HG03460 (cell line): ENCODE measurements around the gene OSBPL10.
"Not testable (repeated sequence)": the region's sequence is repeated elsewhere in the genome, so short reads cannot be mapped to it uniquely, and the experiment has no call there.

ENCODE experiments used
- ATAC-seq: cut with Tn5 transposase; IDR thresholded peaks from one replicate; pipeline ENCODE4 v1.9.1; 2021; ENCODE audit not compliant: unreplicated experiment

Gene OSBPL10, protein sequence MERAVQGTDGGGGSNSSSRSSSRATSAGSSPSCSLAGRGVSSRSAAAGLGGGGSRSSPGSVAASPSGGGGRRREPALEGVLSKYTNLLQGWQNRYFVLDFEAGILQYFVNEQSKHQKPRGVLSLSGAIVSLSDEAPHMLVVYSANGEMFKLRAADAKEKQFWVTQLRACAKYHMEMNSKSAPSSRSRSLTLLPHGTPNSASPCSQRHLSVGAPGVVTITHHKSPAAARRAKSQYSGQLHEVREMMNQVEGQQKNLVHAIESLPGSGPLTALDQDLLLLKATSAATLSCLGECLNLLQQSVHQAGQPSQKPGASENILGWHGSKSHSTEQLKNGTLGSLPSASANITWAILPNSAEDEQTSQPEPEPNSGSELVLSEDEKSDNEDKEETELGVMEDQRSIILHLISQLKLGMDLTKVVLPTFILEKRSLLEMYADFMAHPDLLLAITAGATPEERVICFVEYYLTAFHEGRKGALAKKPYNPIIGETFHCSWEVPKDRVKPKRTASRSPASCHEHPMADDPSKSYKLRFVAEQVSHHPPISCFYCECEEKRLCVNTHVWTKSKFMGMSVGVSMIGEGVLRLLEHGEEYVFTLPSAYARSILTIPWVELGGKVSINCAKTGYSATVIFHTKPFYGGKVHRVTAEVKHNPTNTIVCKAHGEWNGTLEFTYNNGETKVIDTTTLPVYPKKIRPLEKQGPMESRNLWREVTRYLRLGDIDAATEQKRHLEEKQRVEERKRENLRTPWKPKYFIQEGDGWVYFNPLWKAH

DNA sequence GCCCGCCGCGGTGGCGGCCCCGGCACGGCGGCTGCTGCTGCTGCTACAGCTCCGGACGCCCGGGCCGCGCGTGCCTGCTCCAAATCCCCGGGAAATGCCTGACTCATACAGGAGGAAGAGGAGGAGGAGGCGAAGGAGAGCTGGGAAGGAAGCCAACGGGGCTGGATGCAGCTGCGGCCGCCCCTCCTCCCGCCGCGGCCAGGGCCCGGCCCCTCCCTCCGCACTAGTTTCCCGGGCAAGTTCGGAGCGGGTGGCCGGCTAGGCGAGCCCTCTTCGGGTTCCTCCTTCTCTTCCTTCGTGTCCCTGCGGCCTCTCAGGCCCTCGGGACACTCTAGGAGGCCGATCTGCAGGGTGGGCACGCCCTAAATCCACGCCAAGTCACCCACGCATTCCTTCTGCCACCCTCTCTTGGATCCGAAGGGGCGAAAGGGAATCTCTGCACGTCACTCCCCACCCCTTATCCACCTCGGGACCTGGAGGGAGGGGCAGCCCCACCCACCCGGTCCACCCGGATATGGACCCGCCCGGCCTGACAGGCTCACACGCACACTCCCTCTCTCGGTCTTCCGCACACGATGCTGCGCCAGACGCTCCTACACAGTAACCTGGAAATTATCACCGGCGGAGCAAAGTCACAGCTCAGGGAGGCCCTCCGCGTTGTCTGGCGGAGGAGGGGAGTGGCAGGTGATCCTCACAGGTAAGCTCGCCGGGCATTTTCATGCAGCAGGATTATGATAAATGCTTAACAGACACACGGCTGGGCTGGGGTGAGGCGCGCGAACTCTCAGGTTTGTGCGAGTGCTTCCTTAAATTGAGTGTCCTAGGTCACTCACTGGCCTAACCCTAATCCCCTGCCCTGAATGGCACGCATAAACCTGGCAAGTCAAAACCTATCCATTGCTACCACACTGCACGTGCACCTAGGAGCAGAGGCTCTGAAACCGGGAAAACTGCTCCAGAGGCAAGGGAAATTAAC, at the start of gene OSBPL10, which contains the start of gene ZNF860:
OSBPL10 (minus strand) TSS at position 57 of the 976 bp plus-strand sequence. CDS start 83 bp downstream, outside the sequence.
ZNF860 (plus strand) TSS at position 545 of the 976 bp plus-strand sequence. CDS start 7,330 bp downstream, outside the sequence.
- ATAC-seq = no peak

DNA sequence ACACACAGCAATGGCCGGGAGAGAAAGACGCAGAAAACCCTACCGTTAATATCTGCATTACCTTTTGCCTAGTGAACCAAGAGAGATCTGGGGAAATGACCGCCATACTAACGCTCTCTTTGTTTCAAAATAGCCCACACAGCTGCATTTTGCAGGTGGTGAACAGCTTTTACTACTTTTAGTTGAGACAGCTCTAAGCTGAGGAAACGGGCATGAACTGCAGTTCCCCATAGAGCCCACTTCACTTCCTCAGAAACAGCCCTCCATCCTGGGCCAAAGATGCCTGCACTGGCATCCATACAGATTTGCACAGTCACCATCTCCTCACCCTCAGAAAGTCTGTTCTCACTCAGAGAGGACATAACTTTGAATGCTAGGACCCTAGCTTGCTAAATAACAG, 45.5 kb upstream of the OSBPL10 start:
- no peak for ATAC-seq

DNA sequence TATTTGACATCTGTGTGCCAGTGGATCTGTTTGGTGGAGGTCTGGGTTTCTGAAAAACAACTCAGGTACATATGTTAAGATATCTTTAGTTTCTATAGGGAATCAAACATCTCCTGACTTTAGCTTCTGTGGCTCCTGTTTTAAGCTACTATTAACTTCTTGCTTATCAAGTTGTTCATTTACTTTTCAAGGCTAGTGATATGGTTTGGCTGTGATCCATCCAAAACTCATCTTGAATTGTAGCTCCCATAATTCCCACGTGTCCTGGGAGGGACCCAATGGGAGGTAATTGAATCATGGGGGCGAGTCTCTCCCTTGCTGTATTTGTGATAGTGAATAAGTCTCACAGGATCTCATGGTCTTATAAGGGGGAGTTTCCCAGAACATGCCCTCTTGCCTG, 41.9 kb upstream of the OSBPL10 start:
- ATAC-seq = no peak

DNA sequence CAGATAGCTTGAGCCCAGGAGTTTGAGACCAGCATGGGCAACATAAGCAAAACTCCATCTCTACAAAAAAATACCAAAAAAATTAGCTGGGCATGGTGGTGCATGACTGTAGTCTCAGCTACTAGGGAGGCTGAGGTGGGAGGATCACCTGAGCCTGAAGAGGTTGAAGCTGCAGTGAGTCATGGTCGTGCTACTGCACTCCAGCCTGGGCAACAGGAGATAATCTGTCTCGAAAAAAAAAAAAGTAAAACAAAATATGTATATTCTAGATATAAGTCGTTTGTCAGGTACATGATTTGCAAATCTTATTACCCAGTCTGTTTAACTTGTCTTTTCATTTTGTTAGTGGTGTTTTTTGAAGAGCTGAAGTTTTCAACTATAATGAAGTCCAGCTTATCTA, 40.7 kb upstream of the OSBPL10 start:
- ATAC-seq = no peak

DNA sequence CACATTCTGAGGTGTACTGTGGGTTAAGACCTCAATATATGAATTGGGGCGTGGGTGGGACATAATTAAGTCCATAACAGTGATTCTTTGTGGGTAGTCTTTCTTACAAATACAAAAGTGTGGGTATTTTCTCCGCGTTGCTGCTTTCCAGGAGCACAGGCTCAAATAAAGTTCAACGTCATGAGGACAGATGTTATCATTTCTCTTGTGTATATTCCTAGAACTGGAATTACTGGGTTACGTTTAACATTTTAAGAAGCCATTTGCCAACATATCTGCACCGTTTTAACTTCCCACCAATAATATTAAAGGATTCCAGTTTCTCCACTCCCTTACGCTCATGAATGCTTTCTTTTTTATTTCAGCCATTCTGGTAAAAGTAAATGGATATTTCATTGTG, 40.1 kb upstream of the OSBPL10 start:
- no peak for ATAC-seq

DNA sequence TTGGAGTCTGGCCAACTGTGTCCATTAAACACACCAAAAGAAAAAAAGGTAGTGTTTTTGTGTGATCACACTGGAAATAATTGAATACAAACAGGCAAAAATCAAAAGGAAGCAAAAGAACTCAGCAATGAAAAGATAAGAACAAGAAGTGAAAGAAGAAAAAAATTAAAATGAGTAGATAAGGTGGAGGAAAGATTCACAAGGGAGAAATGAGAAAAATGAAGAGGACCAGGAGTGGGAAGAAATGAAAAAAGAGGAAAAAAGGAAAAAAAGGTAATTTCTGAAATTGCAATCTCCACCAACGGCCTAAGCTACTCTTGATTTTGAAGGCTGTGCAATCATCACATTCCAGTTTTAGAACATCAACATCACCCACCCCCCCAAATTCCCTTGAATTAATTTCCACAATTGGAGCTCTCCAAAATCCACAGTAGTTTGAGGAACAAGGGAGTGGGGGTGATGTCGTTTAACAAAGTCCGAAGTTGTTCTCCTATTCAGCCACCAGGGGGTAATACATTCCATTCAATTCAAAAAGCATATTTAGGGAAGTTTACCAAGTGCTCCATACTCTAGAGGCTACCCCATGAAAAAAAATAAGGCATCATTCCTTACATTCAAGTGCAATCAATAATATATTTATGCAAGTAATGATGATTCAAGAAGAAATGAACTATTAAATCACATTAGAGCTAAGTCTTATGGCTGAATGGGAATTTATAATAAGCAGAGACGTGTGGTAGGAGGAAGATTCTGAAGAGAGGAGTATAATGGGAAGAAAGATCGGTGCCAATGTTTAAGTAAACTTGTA, 37.9 kb upstream of the OSBPL10 start:
- no peak for ATAC-seq

DNA sequence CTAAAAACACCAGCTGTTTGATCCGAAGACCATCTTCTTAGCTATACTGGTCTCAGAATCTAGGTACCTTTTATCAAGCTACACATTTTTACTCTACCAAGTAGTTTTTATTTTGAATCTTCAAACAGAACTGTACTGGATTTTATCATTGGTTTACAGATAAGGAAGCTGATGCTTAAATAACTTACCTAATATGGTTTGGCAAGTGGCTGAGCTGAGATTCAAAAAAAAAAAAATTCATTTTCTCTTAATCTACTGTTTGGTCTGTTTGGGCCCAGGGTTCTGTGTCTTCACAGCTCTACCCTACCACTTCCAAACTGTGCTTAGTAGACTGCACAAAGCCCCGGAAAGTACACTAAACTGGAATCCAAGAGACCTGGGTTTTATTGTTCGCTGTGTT, 36.2 kb upstream of the OSBPL10 start:
- no peak for ATAC-seq

DNA sequence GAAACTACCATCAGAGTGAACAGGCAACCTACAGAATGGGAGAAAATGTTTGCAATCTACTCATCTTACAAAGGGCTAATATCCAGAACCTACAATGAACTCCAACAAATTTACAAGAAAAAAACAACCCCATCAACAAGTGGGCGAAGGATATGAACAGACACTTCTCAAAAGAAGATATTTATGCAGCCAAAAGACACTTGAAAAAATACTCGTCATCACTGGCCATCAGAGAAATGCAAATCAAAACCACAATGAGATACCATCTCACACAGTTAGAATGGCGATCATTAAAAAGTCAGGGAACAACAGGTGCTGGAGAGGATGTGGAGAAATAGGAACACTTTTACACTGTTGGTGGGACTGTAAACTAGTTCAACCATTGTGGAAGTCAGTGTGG, 34.6 kb upstream of the OSBPL10 start:
- ATAC-seq = not testable (repeated sequence)

DNA sequence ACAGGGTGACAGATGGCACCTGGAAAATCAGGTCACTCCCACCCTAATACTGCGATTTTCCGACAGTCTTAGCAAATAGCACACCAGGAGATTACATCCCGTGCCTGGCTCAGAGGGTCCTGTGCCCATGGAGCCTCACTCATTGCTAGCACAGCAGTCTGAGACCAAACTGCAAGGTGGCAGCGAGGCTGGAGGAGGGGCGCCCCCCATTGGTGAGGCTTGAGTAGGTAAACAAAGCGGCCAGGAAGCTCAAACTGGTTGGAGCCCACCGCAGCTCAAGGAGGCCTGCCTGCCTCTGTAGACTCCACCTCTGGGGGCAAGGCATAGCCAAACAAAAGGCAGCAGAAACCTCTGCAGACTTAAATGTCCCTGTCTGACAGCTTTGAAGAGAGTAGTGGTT, 29.6 kb upstream of the OSBPL10 start:
- ATAC-seq = not testable (repeated sequence)

DNA sequence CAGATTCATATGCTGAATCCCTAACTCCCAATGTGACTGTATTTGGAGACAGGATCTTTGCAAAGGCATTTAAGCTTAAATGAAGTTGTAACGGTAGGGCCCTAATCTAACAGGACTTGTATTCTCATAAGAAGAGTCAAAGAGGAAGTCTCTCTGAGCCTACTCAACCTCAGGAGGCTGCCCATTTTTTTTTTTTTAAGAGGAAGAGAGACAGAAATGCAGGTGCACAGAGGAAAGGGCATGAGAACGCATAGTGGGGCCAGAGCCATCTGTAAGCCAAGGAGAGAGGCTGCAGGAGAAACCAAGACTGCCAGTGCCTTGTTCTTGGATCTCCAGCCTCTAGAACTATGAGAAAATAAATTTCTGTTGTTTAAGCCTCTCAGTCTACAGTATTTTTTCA, 28.9 kb upstream of the OSBPL10 start:
- ATAC-seq = no peak

DNA sequence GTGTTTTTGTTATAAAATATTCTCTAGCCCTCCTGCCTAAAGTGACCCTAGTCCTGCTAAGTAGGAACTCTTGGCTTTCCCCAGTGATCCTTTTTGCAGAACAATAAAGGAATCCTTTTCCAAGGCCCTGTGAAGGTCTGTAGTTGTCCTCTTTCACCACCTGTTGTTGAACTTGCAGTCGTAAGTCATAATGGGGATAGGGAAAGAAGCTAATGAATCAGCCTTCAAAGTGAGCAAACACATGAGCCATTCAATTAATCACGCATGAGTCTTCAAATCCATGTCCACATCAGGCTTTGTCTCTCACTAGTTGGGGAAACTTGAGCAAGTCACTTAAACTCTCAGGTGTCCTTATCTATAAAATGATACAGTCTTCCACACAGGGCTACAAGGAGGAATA, 28.0 kb upstream of the OSBPL10 start:
- no peak for ATAC-seq

DNA sequence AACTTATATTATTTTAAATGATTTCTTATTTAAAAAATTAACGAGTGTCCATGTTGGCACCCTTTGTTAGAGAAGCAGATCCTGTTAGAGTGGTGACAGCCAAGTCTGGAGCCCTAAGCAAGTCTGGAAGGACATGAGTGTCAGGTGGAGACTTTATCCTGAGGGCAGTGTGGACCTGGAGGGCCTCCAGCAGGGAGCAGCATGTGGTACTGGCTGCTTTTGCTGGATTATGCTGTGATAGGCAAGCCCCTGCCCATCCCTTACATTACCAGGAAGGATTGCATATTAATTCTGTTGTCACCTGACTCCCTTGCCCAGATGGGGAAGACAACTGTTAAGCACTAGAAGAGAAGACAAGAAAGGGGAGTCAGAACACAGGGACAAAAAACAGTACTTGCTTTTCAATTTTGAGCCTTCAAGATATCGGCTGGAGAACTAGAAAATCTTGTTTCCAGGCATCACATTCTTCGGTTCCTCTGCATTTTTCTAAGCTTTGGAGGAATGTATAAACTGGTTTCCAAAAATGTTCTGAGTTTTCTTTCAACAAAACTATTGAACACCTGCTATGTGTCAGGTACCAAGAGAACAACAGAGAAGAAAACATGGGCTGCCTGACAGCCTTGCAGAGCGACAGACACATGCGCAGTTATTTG, 23.2 kb upstream of the OSBPL10 start:
- ATAC-seq = no peak

DNA sequence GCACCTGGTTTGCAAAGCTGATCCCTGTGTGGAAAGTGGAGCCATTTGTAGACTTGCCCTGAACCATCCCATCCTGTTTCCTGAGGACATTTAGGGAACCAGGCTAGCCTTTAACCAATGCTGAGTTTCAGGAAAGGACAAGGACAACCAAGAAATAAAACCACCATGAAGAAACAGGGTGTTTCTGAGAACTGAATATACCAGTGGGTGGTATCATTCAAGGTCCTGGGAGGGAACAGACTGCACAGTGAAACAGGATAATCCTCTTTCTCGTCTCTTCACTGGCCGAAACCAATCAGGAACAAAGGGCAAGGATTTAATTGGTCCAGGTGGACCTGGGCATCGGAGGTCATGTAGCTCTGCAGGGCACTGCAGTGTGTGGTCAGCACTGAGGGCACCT, 22.3 kb upstream of the OSBPL10 start:
- no peak for ATAC-seq

DNA sequence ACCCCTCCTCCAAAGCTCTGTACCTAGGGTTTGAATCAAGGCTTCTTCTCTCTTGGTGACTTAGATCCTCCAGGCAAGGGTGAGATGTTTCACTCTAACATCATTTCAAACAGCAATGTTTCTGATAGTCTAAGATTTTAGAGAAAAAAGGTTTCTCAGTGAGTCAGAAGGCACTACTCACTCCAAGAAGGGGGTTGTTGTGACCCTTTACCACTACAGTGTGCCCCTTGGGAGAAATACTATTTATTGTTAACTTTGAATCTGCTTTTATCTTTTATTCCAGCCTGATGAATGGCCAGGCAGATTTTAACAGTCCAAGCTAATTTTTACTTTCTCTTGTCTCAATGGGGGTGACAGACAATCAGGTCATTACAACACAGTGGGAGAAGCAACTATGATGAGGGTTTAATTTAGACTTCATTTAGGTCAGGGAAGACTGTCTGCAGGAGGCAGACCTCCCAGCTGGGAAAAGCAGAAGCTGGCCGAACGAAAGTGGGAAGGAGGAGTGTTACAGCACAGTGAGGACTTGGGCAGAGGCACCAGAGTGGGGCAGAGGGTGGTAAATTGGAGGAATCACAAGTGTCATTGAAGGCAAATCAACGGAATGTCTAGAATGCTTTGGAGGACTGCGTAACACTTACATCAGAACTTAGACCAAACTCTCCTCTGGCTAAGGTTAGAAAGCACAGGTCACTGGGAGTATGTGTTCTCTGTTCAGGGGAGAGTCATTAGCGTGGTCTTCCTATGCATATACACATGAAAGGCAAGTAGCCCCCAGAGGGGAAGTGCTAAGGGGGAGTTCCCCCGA, 21.7 kb upstream of the OSBPL10 start:
- no peak for ATAC-seq

DNA sequence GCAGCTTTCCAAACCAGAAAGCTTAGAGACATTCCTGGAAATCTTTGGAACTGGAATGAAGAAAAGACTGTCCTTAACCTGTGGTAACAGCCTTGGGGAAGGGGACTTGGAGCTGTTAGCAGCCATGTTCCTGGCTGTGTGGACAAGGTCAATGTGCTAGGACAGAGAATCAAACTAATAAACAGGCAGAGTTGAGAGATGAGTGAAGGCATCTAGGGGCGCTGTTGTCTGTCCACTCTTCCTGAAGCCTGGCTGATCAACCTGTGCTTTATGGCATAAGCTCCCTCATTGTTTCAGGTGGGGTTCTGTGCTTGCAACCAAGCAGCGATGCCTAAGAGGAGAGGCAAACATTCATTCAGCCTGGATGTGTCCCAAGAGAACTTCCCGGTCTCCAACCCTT, 19.8 kb upstream of the OSBPL10 start:
- ATAC-seq = no peak

DNA sequence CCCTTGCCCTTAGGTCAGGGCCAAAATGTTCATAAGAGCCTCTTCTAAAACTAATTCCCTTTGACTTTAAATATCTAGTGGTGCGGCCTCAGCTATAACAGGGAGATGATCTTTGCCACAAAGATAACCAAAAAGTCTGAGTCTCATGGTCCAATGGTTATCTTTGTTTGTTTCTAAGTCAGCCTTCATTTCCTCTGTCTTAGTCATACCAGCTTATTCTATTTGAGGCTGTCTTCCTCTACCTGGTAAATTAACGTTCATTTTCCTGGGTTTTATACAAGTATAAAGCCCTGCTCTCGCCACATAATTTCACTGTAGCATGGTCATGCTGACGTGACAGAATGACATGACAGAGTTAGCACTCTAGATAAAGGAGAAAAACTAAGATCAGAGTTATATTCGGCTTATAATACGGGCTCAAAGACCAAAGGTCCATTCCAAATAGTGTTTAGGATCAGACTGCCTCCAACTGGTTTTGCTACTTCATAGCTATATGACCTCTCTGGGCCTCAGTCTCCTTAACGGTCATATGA, 18.9 kb upstream of the OSBPL10 start:
- ATAC-seq = no peak

DNA sequence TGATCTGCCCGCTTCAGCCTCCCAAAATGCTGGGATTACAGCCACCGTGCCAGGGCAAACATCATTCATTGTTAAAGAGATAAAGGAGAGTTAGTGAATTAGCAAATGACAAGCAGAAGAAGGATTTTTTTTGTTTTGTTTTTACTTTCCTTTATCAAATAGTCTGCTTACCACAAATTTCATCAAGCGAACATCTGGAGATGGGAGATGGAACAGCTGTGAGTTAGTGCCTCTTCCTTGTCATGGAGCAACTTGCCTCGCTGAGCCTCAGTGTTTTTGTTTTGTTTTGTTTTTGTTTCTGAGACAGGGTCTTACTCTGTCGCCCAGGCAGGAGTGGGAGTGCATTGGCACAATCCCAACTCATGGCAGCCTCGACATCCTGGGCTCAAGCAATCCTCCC, 16.4 kb upstream of the OSBPL10 start:
- no peak for ATAC-seq

DNA sequence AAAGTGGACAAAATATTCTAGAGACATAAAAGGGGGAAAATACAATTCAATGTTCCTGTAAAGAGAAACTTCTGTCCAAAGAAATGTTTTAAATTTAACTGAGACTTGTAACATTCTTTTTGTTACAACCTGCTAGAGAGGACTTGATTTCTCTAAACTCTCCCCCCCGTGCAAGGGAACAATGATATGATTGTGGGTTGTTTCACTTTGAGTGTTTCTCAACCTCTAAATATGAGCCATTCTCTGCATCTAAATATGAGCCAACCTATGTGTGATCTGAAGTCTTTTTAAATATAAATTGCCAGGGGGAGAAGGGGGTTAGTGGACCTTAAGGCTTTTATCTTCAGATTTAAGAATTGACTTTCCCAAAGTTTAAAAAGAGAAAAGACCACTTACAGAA, 15.1 kb upstream of the OSBPL10 start:
- ATAC-seq = no peak

DNA sequence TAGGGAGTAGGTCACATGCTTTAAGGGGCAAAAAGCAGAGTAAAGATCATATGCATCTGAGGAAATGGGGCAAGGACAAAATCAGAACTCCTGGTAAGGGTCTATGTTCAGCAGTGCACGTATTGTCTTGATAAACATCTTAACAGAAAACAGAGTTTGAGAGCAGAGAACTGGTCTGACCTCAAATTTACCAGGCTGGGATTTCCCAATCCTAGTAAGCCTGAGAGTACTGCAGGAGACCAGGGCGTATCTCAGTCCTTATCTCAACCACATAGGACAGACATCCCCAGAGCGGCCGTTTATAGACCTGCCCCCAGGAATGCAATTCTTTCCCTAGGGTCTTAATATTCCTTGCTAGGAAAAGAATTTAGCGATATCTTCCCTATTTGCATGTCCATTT, 14.0 kb upstream of the OSBPL10 start:
- not testable (repeated sequence) for ATAC-seq
